Measurements from ENCODE around the gene CD48.
A peak's percentile ranks its signal among the peaks of the same experiment; 100 is the strongest.

CD48 gene

GRCh38 chr1:160631983-160632625, 79.5 kb downstream of the CD48 start:
- DNase-seq: no peak

- no peak for DNase-seq
Observed at GRCh38 chr1:160630523-160631451, 80.8 kb downstream of the CD48 start.

GRCh38 chr1:160629286-160630210, 82.1 kb downstream of the CD48 start:
- DNase-seq: peak; percentile 56 to 71

GRCh38 chr1:160628799-160629263, 82.8 kb downstream of the CD48 start:
- no peak for DNase-seq
